CD4-positive, alpha-beta T cell treated with Interleukin-15 for 4 hours (primary cell): ENCODE results near the gene ARVCF.
A peak's percentile ranks its signal among the peaks of the same experiment; 100 is the strongest.

Source experiments
- DNase-seq: peaks from one replicate; pipeline ENCODE4 v3.0.0-alpha.2; 2020; ENCODE audit warnings: low spot score

The ARVCF gene

DNA sequence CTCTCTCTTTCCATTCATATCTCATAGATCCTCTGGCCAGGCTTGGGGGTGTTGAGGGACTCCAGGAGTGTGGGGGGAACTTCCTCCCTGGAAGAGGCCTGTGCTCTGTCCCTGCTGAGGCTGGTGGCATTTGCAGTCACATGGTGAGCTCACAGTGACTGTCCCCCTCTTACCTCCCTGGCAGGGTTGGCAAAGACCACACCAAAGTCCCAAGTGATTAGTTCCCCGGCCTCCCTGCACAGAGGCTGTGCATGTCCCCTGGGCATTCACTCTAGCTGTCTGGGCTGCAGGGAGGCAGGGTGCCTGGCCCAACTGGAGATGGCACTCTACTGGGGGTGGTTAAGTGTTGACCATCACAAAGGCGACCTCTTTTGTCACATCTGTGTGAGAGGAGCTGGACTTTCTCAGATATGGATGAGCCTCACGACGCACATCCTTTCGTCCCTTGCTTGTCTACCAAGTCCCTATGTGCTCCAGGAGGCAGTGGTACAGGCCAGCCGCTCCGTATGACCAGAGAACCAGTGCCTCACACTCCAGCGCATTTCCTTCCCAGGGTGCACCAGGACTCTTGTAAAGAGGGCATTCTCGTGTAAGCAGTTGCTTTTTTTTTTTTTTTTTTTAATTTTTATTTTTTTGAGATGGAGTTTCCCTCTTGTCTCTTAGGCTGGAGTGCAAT, 13.1 kb upstream of the ARVCF start:
- DNase-seq: no peak

DNA sequence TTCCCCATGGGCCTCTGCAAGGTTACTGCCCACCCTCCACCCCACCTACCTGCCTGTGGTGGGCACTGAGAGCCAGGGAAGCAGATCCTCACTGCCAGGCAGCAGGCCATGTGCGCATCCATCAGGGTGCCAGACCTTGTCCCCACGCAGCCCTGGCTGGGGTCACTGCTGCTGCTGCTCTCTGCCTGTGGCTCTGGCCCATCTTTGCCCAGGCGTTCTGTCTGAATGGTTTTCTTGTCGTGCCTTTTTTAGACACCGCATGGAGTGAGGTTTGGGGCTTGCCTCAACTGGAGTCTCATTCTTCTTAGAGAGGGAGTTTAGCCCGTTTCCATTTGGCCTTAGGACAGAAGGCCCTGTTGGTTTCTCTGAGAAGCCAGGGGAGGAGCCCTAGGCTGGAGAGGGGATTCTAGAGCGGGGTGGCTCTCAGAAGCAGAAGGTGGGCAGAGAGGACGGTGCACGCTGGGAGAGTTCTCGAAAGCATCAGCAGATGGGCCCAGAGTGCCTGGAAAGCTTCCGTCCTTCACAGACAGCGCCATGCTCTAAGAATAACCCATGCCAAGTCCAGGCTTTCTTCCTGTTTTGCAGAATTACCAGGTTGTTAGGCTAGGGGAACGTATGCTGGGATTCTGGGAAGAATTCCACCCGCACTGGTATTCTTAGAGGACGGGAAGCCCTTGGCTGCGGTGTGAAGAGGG, 12.4 kb upstream of the ARVCF start:
- DNase-seq: no peak

DNA sequence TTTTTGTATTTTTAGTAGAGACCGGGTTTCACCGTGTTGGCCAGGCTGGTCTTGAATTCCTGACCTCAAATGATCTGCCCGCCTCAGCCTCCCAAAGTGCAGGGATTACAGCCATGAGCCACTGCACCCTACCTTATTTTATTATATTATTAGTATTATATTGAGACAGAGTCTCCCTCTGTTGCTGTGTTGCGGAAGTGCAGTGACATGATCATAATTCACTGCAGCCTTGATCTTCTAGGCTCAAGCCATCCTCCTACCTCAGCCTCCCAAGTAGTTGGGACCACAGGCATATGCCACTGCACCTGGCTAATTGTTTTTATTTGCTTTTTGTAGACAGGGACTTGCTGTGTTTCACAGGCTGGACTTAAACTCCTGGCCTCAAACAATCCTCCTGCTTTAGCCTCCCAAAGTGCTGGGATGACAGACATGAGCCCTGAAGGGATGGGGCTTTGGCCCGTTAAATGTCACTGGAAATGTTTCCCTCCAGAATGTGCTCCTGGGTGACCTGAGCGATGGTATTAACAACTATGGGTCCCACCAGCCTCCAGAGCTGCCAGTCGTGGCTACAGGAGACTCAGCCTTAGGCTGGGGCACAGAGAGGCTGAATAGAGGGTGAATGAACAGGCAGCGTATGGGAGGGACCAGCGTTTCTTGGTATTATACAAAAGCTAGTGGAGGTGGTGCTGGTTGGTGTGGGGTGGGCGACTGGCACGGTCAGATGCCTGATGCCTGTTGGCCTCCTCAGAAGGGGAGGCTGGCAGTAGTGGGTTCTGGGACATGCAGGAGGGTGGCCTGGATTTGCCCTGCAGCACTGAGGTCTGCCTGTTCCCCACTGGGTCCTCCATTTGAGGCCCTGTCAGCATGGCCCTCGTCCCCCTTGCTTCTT, 11.6 kb upstream of the ARVCF start:
- peak; percentile 4 for DNase-seq

DNA sequence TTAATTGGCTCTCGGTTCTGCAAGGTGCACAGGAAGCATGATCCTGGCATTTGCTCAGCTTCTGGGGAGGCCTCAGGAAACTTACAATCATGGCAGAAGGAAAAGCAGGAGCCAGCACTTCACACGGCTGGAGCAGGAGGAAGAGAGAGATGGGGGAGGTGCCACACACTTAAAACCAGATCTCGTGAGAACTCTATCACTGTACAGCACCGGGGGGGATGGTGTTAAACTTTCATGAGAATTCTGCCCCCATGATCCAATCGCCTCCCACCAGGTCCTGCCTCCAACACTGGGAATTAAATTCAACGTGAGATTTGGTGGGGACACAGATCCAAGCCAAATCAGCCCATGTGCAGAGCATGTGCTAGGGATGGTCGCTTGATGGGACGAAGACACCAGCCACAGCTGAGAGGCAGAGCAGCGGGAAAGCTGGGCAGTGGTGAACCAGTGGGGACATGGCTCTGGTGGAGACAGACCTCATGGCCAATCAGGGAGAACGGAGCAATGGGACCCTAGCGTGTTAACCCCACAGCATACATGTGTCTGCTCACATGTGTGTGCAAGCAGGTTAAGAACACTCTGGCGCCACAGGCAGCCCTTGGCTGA, 10.5 kb upstream of the ARVCF start:
- no peak for DNase-seq

DNA sequence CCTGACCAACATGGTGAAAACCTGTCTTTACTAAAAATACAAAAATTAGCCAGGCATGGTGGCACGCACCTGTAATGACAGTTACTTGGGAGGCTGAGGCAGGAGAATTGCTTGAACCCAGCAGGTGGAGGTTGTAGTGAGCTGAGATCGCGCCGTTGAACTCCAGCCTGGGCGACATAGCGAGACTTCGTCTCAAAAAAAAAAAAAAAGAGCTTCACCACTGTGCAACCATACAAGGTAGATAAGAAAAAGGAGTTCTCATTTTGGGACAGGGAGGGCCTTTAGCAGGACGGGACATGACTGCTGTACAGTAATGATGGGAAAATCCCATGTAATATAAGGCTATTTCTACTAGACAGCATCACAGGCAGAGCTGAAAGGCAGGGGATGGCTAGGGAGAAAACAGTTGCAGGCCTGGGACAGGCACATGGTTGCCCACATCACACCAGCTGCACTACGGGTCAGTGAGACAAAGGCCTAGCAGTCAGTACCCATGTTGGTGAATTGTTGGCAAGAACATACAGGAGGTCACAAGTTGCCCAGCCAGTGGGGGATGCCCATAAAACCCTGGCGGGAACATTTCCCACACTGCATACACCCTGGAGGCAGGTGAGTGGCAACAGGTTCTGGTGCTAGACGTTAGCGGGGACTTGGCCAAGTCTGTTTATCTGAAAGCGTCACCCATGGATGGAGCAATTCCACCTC, 9.7 kb upstream of the ARVCF start:
- no peak for DNase-seq

DNA sequence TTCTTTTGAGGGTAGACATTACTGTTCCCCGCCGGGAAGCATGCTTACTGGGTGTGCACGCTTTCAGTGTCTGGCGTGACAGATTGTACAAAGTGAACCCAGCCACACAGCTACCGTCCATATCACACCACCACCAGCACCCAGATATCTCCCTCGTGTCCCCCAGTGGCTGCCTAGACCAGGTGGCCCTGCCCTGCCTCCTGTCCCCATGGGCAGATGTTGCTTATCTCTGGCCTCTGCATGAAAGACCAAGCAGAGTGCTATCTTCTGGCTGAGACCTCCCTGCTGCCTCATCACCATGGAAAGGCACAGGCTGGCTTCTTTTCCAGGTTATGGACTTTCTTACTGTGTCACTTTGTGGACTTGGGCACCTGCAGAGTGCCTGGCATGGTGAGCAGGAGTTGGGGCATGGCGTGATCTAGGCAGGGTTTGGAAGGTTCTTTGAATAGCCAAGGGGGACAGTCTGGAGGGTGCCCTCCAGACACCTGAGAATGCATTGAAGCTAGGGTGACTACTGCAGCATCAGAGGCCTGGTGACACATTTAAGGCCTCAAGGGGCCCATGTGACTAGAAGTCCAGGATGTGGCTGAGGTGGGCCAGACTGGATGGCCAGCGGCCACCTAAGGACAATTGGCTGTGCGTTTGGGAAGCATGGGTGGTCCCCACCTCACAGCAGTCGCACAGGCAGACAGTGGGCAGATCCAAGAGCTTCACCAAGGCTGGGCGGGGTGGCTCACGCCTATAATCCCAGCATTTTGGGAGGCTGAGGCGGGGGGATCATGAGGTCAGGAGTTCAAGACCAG, 9.0 kb upstream of the ARVCF start:
- no peak for DNase-seq

DNA sequence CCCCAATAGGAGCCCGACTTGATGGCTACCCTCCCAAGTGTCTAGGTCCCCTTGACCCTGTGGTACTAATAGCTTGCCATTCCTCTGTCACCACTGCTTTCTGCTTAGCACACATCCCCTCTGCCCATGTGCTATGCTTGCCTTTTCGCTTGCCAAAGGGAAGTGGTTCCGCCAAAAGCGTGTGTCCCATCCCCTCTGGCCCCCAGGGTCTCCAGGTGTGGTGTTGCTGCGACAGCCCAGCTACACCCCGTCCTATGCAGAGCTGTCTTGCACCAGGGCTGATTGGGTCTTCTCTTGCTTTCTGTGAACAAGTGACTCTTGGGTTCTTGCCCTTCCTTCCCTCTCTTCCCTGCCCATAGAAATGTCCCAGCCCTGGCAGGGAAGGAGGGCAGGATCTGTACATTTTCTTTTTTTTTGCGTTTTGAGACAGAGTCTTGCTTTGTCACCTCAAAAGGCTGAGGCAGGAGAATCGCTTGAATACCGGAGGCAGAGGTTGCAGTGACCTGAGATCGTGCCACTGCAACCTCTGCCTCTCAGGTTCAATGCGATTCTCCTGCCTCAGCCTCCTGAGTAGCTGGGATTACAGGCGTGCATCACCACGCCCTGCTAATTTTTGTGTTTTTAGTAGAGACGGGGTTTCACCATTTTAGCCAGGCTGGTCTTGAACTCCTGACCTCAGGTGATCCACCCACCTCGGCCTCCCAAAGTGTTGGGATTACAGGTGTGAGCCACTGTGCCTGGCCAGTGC, 8.2 kb upstream of the ARVCF start:
- DNase-seq: no peak

DNA sequence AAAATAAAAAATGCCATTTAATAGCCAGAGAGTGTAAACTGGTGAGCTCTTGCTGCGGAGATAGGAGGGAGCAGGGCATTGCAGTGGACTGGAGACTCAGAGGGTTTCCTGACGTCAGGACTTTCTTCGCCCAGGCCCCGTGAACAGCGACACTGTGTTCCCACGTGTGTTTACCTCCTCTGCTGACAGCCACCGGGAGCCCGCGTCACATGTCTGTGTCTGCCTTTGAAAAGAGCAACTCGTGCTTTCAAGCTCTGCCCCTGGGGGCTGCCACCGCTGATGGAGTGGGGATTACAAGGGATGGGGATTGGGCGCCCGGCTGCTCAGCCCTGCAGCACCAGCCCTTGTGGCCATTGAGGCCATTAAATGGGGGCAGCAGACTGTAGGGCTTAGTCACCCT, 7.6 kb upstream of the ARVCF start:
- DNase-seq: no peak

DNA sequence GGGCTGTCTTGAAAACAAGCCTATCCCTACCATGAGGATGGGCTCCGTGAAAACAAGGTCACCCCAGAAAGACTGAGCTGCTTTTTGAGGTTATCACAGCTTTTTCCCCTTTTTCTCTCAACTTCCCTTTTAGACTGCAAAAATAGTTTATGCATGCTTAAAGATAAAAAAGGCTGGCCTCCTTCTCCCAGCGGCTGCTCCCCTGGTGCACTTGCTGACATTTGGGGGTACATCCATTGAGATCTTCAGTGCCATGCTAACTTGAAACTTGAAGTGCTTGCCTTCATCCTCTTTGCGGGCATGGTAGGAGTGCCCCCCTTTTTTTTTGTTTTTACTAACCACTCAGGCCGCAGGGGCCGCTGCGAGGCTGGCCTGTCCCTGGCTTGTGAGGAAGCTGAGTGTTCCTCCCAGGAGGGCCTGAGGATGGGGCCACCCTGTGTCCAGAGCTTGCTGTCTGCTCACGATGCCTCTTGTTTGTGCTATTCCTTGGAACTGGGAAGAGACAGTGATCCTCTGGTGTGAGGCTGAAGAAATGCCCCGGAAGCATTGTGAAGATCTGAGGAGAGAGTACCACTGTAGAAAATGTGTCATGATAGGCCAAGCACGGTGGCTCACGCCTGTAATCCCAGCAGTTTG, 6.5 kb upstream of the ARVCF start:
- no peak for DNase-seq

DNA sequence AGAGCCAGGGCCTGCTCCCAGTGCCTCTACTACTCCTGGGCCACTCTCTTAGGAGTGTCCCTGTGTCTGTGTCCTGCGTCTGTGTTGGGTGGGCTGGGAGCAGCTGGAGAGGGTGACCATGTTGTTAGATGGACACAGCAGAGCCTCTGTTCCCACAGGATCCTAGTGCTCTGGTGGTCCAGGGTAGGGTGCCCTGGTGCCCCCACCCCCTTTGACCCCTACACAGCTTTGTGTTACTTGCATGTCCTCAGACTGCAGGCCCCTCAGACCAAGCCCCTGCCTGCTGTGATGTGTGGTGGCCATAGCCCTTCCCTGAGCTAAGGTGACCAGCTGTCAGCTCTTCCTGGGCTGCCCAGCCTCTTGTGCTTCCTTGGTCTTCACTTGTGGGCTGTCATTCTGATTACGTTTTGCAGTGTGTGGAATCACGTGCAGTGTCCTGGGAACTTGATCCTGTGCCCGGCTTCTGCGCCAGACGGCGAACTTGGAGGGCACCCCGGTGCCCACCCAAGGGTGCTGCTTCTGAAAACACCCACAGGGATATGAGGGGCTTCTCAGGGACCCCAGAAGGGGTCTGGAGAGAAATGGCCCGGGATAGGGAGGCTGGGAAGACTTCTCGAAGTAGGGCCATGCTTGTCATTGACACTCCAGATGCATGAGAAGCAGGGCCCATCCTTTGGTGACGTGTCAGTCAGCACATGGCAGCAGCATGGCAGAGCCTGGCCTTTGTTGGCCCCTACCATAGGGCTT, 5.8 kb upstream of the ARVCF start:
- DNase-seq: no peak

DNA sequence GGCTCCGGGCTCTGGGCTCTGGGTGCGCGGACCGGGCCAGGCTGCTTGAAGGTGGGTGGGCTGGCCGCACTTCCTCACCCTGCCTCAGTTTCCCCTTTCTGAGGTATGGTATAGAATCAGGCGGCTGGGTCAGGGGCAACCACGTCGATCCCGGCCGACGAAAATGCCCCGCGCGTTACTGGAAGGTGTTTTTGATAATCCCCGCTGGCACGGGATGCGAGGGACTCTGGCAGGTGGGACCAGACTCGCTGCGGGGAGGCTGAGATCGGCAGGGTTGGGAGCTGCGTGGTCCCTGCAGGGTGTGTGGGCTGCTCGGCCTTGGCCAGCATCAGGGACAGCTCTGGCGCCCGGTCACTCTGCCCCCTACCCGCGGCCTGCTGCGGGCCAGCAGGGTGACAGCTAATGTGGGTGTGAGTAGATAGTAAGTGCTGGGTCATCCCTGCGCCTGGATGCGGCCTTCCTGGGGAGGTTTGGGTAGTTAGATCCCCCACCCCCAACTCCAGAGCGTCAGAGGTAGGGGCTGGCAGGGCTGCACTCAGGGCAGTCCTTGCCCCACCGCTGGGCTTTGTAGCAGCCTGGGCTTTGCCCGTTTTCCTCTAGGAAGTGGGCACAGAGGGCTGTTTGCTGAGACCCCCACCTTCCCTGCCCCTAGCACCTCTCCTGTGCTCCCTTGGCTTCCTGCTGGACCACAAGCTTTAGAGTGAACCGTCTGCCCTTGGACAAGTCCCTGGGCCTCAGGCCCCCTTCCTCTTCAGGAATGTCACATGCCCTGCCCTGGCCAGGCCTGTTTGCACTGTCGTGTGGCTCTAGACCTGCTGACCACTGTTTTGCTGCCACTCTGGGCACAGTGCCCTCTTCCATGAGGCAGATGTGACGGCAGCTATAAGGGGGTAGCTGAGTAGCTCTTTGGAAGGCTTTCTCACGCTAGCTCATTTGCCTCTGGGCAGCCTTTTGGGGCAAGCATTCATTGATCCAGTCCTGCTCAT, 4.9 kb upstream of the ARVCF start:
- DNase-seq: no peak

DNA sequence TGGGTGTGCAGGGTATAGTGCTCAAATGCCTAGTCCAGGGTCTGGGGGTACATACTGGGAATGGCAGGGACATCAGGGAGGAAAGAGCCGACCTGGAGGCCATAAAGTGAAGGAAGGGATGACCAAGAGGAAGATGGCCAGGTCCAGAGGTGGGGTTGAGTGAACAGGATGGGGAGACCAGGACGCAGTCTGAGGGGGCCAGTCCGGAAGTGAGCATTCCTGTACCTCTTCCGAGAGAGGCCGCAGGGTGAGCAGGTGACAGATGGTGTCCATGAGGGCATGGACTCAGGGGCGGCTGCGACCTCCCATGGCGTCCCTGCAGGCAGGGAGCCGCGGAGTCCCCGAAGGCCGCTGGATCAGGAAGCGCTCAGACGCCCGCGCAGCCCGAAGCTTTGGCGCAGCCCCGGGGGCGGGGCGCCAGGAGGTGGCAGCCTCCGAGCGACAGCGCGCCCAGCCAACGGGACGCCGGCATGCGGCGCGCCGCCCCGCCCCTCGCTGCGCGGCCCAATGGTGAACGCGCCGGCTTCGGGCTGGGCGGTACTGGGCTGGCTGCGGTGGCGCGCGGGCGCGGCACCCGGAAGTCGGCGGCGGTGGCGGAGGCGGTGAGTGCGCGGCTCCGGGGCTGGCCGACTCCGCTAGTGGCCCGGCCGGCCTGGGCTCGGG, 4.0 kb upstream of the ARVCF start, which contains the start of gene TANGO2:
TANGO2 (plus strand) TSS at position 578 of the 663 bp plus-strand sequence. CDS start 15,689 bp downstream, outside the sequence.
- DNase-seq: peak; percentile 94

DNA sequence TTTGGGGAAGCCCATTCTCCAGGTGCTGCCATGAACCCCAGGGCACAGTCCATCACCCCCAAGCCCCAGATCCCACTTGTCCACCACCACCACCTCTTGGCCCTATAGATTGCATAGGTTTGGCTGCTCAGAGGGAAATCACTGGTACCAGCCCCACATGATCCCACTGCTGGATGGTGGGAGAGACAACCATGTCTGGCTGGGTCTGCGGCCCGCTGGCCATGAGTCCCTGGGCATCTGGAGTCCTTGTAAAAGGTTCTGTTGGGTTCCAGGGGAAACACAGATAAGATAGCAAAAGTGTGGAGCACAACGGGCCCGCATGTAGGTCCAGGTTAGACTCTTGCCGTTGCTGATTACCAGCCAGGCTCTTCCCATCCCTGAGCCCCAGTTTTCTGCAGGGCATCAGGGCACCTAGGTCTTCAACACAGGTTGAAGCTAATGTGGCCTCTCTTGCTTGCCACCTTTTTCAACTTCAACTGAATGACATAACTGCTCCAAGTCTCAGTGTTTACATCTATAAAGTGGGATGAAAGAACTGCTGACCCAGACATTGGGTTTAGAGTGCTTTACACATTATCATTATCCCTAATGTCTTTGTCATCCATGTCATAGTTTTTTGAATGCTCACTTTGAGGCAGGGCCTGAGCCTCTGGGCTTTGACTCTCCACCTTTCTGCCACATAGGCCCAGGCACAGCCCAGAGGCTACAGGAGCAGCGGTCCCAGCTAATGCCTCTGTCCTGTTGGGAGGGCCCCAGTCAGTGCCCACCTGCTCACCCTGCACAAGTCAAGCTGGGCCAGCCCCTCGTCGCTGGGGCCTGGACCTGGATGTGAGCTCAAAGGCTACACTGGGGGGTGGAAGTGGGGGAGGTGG, 3.3 kb upstream of the ARVCF start:
- no peak for DNase-seq

DNA sequence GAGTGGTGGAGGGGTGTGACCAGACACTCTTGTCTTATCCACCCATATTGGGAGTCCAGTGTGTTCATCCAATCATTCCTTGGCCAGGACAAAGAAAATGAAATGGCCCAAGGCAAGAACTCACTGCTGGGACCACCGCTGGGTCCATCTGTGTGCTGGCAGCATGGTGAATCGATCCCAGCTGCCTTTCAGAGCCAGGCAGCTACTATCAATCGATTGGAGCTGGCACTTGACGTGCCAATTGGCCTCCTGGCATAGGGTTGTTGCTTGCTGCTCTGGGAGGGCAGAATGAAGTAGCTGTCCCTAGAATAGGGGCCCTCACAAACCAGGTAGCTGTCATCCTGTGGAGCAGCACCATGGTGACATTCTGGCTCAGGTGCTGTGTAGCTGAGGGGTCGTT, 1.4 kb upstream of the ARVCF start:
- DNase-seq: no peak

DNA sequence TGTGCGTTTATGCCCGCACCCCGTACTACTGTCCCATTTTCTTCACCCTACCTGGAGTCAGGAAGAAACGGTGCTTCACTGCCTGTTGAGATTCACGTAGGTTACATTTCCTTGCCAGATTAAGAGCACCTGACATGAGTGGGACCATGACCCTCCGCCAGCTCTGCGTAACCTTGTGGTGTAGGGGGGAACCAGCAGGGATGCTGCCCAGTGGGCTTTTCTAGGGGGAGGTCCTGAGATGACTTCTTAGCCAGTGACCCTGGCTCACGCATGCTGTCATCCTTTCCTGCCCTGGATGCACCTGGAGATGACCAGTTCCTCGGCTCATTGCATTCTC, 967 bp upstream of the ARVCF start:
- DNase-seq: no peak
